Upper lobe of left lung (tissue), 6 donors: ENCODE data around the gene AGBL5. TPM values are rescaled to one million over a fixed set of nuclear protein-coding genes. Genes with fewer than 3 reads are reported as not detected.

Experiments used
- ATAC-seq, 2 donors: fragments of 200-7000 bp; cut with Tn5 transposase; one replicate each; pipeline ENCODE4 v1.9.1; 2022; ENCODE audit warnings: mild to moderate bottlenecking in 2 of 2, moderate library complexity in 2 of 2; ENCODE audit not compliant: low FRiP score in 2 of 2
- DNase-seq, 2 donors: peaks; one replicate each; pipeline ENCODE4 v3.0.0-alpha.2; 2019 to 2020
- H3K27ac ChIP-seq, 4 donors: fragments of 200-600 bp; sonication (generic); one replicate each; pipeline ENCODE4 v1.5.1; 2016 to 2019
- H3K27me3 ChIP-seq, 4 donors: fragments of 200-600 bp; sonication (generic); one replicate each; pipeline ENCODE4 v1.5.1; 2017 to 2019
- H3K36me3 ChIP-seq, 4 donors: fragments of 200-600 bp; sonication (generic); one replicate each; pipeline ENCODE4 v1.5.1; 2016 to 2019
- H3K4me1 ChIP-seq, 4 donors: fragments of 200-600 bp; sonication (generic); one replicate each; pipeline ENCODE4 v1.5.1; 2018 to 2019
- H3K4me3 ChIP-seq, 4 donors: fragments of 200-600 bp; sonication (generic); one replicate each; pipeline ENCODE4 v1.5.1; 2017 to 2019; ENCODE audit warnings: mild to moderate bottlenecking in 2 of 4, moderate library complexity in 1 of 4
- H3K9me3 ChIP-seq, 4 donors: fragments of 200-600 bp; sonication (generic); one replicate each; pipeline ENCODE4 v1.5.1; 2018 to 2019
- CTCF ChIP-seq, 6 experiments: fragments of 450-650 bp in 4 of 6; fragments of 200-600 bp in 2 of 6; sonication (generic) in 2 of 6; IDR thresholded peaks; one replicate each; pipeline ENCODE4 v1.5.1; 2016 to 2019; ENCODE audit warnings: antibody characterized with exemption in 6 of 6
- EP300 ChIP-seq, 4 donors: sonication (generic); formaldehyde crosslinking; IDR thresholded peaks; one replicate each; pipeline ENCODE4 v1.5.1; 2017; ENCODE audit warnings: antibody characterized with exemption in 4 of 4, control low read depth in 2 of 4
- POLR2A ChIP-seq, 4 donors: fragments of 450-650 bp; IDR thresholded peaks; one replicate each; pipeline ENCODE4 v1.5.1; 2016 to 2017; ENCODE audit warnings: antibody characterized with exemption in 4 of 4, mild to moderate bottlenecking in 2 of 4
- POLR2AphosphoS5 ChIP-seq, 2 donors: sonication (generic); formaldehyde crosslinking; IDR thresholded peaks; one replicate each; pipeline ENCODE4 v1.5.1; 2017; ENCODE audit warnings: antibody characterized with exemption in 2 of 2
- WGBS, 2 donors: methylation state at CpG; one replicate each; pipeline ENCODE4 v1.1.5; 2017 to 2018; 5-methylcytosine and 5-hydroxymethylcytosine counted together
- total RNA-seq, 6 donors: library from RNA; depleted of rRNA in 4 of 6; stranded (reverse); fragments of >200 nt in 4 of 6; gene quantifications; one replicate each; pipeline versions ENCODE4 v1.1.0 to v1.2.1, GENCODE V29; 2016 to 2021
- donor health status: DM: no; HTN: no; CAD: no; lungs with moderate emphysema.
- donor health status: DM: no; HTN: yes; CAD: no; lungs with severe emphysema.

The AGBL5 gene
- total RNA-seq, 6 donors from 2014 or later: 7.8 to 17.6 (median 14.3) TPM

GRCh38 chr2:27060323-27060722, 8.9 kb downstream of the AGBL5 start:
- Histone ChIP-seq H3K36me3 (peaks cover 0 to 55% (median 12%) of the 10 kb centered on the region in 4 donors), H3K4me1 (no peaks in the 10 kb centered on the region), H3K9me3 (no peaks in the 10 kb centered on the region), H3K27ac (no peak overlapping the region), H3K27me3 (no peaks in the 10 kb centered on the region), H3K4me3 (no peak overlapping the region)
- no peak for TF ChIP-seq CTCF (IDR thresholded peaks at IDR 0.05)
- no peak for TF ChIP-seq POLR2A (IDR thresholded peaks at IDR 0.05)
- TF ChIP-seq EP300 (IDR thresholded peaks at IDR 0.05): no peak
- no peak for TF ChIP-seq POLR2AphosphoS5 (IDR thresholded peaks at IDR 0.05)
- ATAC-seq: no peak
- WGBS, 2 donors: 92 to 94% methylated on average over 3 of the region's 3 CpGs
- DNase-seq: no peak

GRCh38 chr2:27065128-27065527, 13.7 kb downstream of the AGBL5 start:
- peaks cover 14 to 20% (median 15%) of the 10 kb centered on the region in 4 donors for H3K4me1 ChIP-seq
- no peak overlapping the region for H3K27ac ChIP-seq
- peaks cover 0 to 46% (median 17%) of the 10 kb centered on the region in 4 donors for H3K36me3 ChIP-seq
- TF ChIP-seq POLR2AphosphoS5 (IDR thresholded peaks at IDR 0.05): no peak
- no peaks in the 10 kb centered on the region for H3K27me3 ChIP-seq
- no peak for DNase-seq
- 88 to 91% methylated on average over 3 of the region's 3 CpGs for WGBS, 2 donors
- no peaks in the 10 kb centered on the region for H3K9me3 ChIP-seq
- H3K4me3 ChIP-seq: no peak overlapping the region
- no peak for ATAC-seq

- 95 to 96% methylated on average over 5 of the region's 5 CpGs for WGBS, 2 donors
- no peak for DNase-seq
These were observed 15.9 kb downstream of the AGBL5 start for GRCh38 chr2:27067385-27067784.

GRCh38 chr2:27069436-27069835, 18.0 kb downstream of the AGBL5 start:
- WGBS, 2 donors: 90 to 98% methylated on average over 6 of the region's 6 CpGs
- H3K27ac ChIP-seq: peak overlapping the region in 1 of 4 donors; percentile 92
- H3K27me3 ChIP-seq: no peaks in the 10 kb centered on the region
- H3K4me1 ChIP-seq: peaks cover 31 to 43% (median 33%) of the 10 kb centered on the region in 4 donors
- no peak for TF ChIP-seq POLR2A (IDR thresholded peaks at IDR 0.05)
- no peak for DNase-seq
- no peaks in the 10 kb centered on the region for H3K9me3 ChIP-seq
- peak overlapping the region in 1 of 4 donors; percentile 95 for H3K4me3 ChIP-seq
- peaks cover 0 to 38% (median 17%) of the 10 kb centered on the region in 4 donors for H3K36me3 ChIP-seq
- no peak for ATAC-seq

More at GRCh38 chr2:27067385-27067784, 15.9 kb downstream of the AGBL5 start:
- ATAC-seq: no peak
- no peaks in the 10 kb centered on the region for H3K27me3 ChIP-seq
- H3K36me3 ChIP-seq: peaks cover 0 to 38% (median 17%) of the 10 kb centered on the region in 4 donors
- H3K4me1 ChIP-seq: peaks cover 27 to 38% (median 28%) of the 10 kb centered on the region in 4 donors
- no peak for TF ChIP-seq POLR2A (IDR thresholded peaks at IDR 0.05)
- no peak for TF ChIP-seq CTCF (IDR thresholded peaks at IDR 0.05)
- no peak for TF ChIP-seq EP300 (IDR thresholded peaks at IDR 0.05)
- no peak for TF ChIP-seq POLR2AphosphoS5 (IDR thresholded peaks at IDR 0.05)
- H3K4me3 ChIP-seq: no peak overlapping the region
- H3K9me3 ChIP-seq: no peaks in the 10 kb centered on the region
- H3K27ac ChIP-seq: no peak overlapping the region

GRCh38 chr2:27069961-27070618, 18.6 kb downstream of the AGBL5 start:
- Histone ChIP-seq H3K4me3 (peak overlapping the region; percentile 70 to 100 (median 94)), H3K27ac (peak overlapping the region; percentile 15 to 96 (median 90))

GRCh38 chr2:27070653-27071276, 19.3 kb downstream of the AGBL5 start:
- ATAC-seq: peak; percentile 1 to 5
- DNase-seq: no peak
- 3% methylated on average over 4 to 11 of the region's 11 CpGs for WGBS, 2 donors
- no peak for TF ChIP-seq CTCF (IDR thresholded peaks at IDR 0.05)
- peaks cover 0 to 32% (median 17%) of the 10 kb centered on the region in 4 donors for H3K36me3 ChIP-seq
- H3K9me3 ChIP-seq: no peaks in the 10 kb centered on the region
- peak overlapping the region; percentile 70 to 100 (median 94) for H3K4me3 ChIP-seq
- H3K27me3 ChIP-seq: no peaks in the 10 kb centered on the region
- peak overlapping the region; percentile 88 to 96 (median 93) for H3K27ac ChIP-seq
- H3K4me1 ChIP-seq: peaks cover 42 to 47% (median 44%) of the 10 kb centered on the region in 4 donors

More at GRCh38 chr2:27069961-27070618, 18.6 kb downstream of the AGBL5 start:
- ATAC-seq (no peak), DNase-seq (no peak)
- Histone ChIP-seq H3K36me3 (peaks cover 0 to 38% (median 17%) of the 10 kb centered on the region in 4 donors), H3K27me3 (no peaks in the 10 kb centered on the region), H3K4me1 (peaks cover 37 to 43% (median 39%) of the 10 kb centered on the region in 4 donors), H3K9me3 (no peaks in the 10 kb centered on the region)
- 85 to 86% methylated on average over 8 of the region's 8 CpGs for WGBS, 2 donors
- TF ChIP-seq POLR2AphosphoS5 (IDR thresholded peaks at IDR 0.05): no peak
